Ramos (cell line): ENCODE measurements around the gene PDZD2.
"Not testable (repeated sequence)": the region's sequence is repeated elsewhere in the genome, so short reads cannot be mapped to it uniquely, and the experiment has no call there.

ENCODE experiments used
- in situ Hi-C: fragments of 300-500 bp; cut with MboI; formaldehyde crosslinking; loops from one replicate; pipeline ENCODE4 v1.14.3; 2022; ENCODE audit warnings: low sequenced_read_pairs; ENCODE audit not compliant: unreplicated experiment

PDZD2 gene

DNA sequence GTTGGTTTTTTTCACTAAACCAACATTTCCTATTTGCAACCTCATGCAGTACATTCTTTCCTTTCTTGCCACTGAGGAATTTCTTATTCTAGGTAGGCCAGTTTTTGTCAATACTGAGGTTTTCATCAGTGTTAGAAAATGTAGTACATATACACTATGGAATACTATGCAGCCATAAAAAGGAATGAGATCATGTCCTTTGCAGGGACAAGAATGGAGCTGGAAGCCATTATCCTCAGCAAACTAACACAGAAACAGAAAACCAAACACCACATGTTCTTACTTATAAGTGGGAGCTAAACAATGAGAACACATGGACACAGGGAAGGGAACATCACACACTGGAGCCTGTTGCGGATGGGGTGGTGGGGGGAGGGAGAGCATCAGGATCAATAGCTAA is 441.6 kb downstream of the PDZD2 start:
- in situ Hi-C loops = not testable (repeated sequence)

GRCh38 chr5:32082701-32083100 is 443.8 kb downstream of the PDZD2 start:
- in situ Hi-C loops = no loop called here

GRCh38 chr5:32083981-32084430 is 445.1 kb downstream of the PDZD2 start:
- in situ Hi-C loops = no loop called here

GRCh38 chr5:32087086-32088082 is 448.5 kb downstream of the PDZD2 start:
- in situ Hi-C loops = no loop called here

DNA sequence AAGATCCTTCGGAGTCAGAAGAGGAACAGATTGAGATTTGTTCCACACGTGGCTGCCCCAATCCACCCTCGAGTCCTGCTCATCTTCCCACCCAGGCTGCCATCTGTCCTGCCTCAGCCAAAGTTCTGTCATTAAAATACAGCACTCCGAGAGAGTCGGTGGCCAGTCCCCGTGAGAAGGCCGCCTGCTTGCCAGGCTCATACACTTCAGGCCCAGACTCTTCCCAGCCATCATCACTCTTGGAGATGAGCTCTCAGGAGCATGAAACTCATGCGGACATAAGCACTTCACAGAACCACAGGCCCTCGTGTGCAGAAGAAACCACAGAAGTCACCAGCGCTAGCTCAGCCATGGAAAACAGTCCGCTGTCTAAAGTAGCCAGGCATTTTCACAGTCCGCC is 449.3 kb downstream of the PDZD2 start:
- in situ Hi-C loops = no loop called here

- in situ Hi-C loops = no loop called here
Measured at GRCh38 chr5:32089146-32090000, 450.4 kb downstream of the PDZD2 start.

GRCh38 chr5:32090026-32090754 is 451.3 kb downstream of the PDZD2 start:
- in situ Hi-C loops = no loop called here

GRCh38 chr5:32090755-32091128 is 451.8 kb downstream of the PDZD2 start:
- in situ Hi-C loops = no loop called here

- in situ Hi-C loops = no loop called here
Measured at GRCh38 chr5:32092938-32093812, 454.2 kb downstream of the PDZD2 start.

DNA sequence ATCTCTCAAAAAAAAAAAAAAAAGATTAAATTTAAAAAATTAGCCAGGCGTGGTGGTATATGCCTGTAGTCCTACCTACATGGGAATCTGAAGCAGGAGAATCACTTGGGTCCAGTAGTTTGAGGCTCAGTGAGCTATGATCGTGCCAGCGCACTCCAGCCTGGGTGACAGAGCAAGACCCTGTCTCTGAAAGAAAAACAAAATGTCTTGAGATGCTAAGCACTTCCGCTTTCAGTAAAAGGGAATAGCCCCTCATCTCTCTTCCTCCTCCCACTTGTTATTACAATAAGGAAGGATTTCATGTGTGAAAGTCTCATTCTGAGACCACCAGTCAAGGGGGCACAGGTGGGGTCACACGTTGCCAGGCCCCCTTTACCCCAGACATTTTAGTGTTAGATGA is 455.8 kb downstream of the PDZD2 start:
- in situ Hi-C loops = loop anchor here (5.0 kb wide), 1 partner anchor 512 kb away; no protein-coding TSS in a partner anchor

GRCh38 chr5:32095261-32095671 is 456.3 kb downstream of the PDZD2 start:
- in situ Hi-C loops = loop anchor here (5.0 kb wide), 1 partner anchor 513 kb away; no protein-coding TSS in a partner anchor

GRCh38 chr5:32096891-32097595 is 458.1 kb downstream of the PDZD2 start:
- in situ Hi-C loops = loop anchor here (5.0 kb wide), 1 partner anchor 515 kb away; no protein-coding TSS in a partner anchor

GRCh38 chr5:32098291-32098690 is 459.4 kb downstream of the PDZD2 start:
- in situ Hi-C loops = loop anchor here (5.0 kb wide), 1 partner anchor 516 kb away; no protein-coding TSS in a partner anchor

DNA sequence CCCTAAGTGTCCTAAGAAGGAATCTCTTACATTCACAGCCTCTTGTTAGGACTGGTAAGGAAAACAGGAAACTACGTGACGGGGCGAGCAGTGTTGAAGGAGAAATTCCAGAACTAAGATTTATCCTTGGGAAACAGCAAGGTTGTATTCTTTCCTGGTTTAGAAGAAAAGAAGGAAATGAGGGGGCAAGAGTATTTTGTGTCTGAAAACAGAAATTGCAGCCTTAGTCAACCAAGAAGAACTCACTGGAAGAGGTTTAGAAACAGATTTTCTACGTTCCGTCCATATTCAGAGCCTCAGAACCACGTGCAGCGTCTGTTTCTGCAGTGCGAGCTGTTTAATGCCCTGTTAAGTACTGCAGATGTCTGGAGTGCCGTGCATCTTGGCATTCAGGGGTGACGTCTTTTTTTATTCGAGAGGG is 460.0 kb downstream of the PDZD2 start:
- in situ Hi-C loops = loop anchor here (5.0 kb wide), 1 partner anchor 517 kb away; no protein-coding TSS in a partner anchor

- in situ Hi-C loops = loop anchor here (5.0 kb wide), 1 partner anchor 517 kb away; no protein-coding TSS in a partner anchor
Measured at GRCh38 chr5:32099486-32100035, 460.6 kb downstream of the PDZD2 start.

- in situ Hi-C loops = no loop called here
Measured at GRCh38 chr5:32100230-32100629, 461.3 kb downstream of the PDZD2 start.

DNA sequence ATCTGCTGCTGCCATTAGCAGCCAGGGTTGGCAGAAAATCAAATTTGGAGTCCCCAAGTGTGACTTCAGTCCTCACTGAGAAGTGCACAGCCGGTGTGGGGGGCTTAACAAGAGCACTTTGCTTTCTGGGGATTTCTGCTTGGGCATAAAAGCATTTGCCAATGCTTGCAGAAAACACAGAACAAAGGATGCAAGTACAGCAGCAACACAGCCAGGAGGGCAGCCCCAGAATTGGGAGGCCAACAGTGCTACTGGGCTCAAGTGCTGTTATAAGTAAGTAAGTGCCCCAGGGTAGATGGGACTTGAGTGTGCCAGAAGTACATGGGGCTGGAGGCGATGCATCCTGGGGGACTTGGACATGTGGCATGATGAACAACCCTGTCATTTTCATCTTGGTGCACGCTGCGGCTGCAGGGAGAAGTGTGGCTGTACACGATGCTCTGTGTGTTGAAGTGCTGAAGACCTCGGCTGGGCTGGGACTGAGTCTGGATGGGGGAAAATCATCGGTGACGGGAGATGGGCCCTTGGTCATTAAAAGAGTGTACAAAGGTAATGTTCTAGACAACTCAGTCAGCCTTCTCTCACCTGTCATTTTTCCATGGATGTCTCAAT is 461.9 kb downstream of the PDZD2 start:
- in situ Hi-C loops = no loop called here
